Measurements from ENCODE around the gene C9orf50. TPM values are rescaled to one million over a fixed set of nuclear protein-coding genes. Genes with fewer than 3 reads are reported as not detected.

Gene C9orf50
- total RNA-seq, 1 experiment from 2014 or later, result not detected

DNA sequence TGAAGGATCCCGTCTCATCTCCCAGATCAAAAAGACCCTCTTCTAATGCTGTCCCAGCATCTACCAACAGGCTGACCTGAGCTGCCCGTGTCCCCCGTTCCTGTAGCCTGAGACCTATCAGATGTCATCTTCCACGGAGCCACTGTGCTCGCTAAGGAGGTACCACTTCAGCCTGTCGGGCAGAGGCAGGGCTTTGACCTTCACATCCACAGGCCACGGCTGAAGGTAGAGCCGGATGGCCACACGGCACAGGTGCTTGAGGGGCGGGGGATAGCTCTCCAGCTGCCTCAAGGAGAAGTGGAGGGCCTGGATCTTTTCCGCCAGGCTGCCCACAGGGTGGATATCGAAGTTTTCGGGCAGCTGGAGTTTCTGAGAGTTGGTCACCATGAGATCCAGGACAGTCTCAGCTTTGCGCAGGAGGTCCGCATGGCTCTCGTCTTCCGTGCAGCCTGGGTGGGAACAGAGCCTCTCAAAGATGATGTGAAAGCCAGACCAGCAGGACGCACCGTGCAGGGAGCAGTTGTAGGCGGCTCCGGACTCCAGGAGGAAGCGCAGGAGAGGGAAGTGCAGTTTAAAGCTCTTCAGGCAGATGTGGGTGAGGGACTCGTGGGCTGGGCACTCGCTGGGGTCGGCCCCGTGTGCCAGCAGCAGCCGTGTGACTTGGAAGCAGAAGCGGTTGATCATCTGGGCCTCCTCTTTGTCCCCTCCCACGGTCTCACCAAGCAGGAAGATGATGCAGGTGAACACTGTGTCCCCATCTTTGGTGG lies 17.0 kb upstream of the C9orf50 start:
- TF ChIP-seq CTCF (conservative IDR thresholded peaks at IDR 0.05), result no peak
- Histone ChIP-seq H3K79me1 (ENCODE audit: insufficient read depth, low read depth, low read length, poor library complexity, severe bottlenecking) (peaks cover 11% of the 10 kb centered on the region), H3K4me1 (ENCODE audit: insufficient read depth, low read length) (no peaks in the 10 kb centered on the region), H4K5ac (ENCODE audit: insufficient read length, low read depth, low read length) (no peak overlapping the region), H3K18ac (ENCODE audit: insufficient read length, low read depth, low read length) (no peak overlapping the region), H3K23ac (ENCODE audit: insufficient read length, low read depth, low read length) (no peak overlapping the region), H3K79me2 (ENCODE audit: insufficient read depth, low read length) (peaks cover 7% of the 10 kb centered on the region; the same call in 1 of the 2 replicates), H2BK120ac (ENCODE audit: low read depth, low read length, poor library complexity, severe bottlenecking) (no peak overlapping the region), H2BK12ac (ENCODE audit: insufficient read length, low read depth, low read length) (no peak overlapping the region), H3K14ac (ENCODE audit: insufficient read depth, low read length) (no peak overlapping the region), H4K91ac (ENCODE audit: insufficient read length, low read depth, low read length) (no peak overlapping the region), H2BK15ac (ENCODE audit: low read depth, low read length) (no peak overlapping the region), H2AK5ac (ENCODE audit: insufficient read length, low read length) (no peak overlapping the region), H3K9ac (ENCODE audit: extremely low read depth, insufficient read length, low read length) (no peak overlapping the region), H3T11ph (ENCODE audit: low read length) (no peak overlapping the region), H3K23me2 (ENCODE audit: insufficient read length, low read depth, low read length, poor library complexity, severe bottlenecking) (peaks cover 12% of the 10 kb centered on the region), H3K27ac (ENCODE audit: insufficient read length, low read depth, low read length) (no peak overlapping the region), H3K4me2 (ENCODE audit: insufficient read depth, insufficient read length, low read length) (no peak overlapping the region), H3K4ac (ENCODE audit: low read depth, low read length) (no peak overlapping the region), H2BK20ac (ENCODE audit: low read depth, low read length, poor library complexity, severe bottlenecking) (no peak overlapping the region), H3K56ac (ENCODE audit: insufficient read length, low read depth, low read length) (no peak overlapping the region), H2AFZ (ENCODE audit: low read length) (no peak overlapping the region), H3K27me3 (ENCODE audit: insufficient read depth, low read length) (no peaks in the 10 kb centered on the region), H4K8ac (replicated peaks; ENCODE audit: insufficient read length, low read depth, low read length) (no peak overlapping the region), H4K20me1 (ENCODE audit: control insufficient read depth, insufficient read depth, insufficient read length) (no peaks in the 10 kb centered on the region), H3K9me3 (ENCODE audit: control insufficient read depth, low read depth, low read length) (no peaks in the 10 kb centered on the region), H2BK5ac (ENCODE audit: insufficient read length, low read length) (no peak overlapping the region)
- Mint-ChIP-seq H3K4me3 (no peak overlapping the region; a peak in 1 of 5 replicates), H3K9me3 (no peaks in the 10 kb centered on the region; a peak in 1 of 5 replicates), H3K4me1 (peaks cover 7 to 17% of the 10 kb centered on the region in 2 experiments), H3K27ac (peak overlapping the region in 2 of 3 experiments; percentile 29 to 65; a peak in 4 of 7 replicates), H3K27me3 (ENCODE audit: low read depth) (peaks cover 2% of the 10 kb centered on the region), H3K36me3 (ENCODE audit: insufficient read depth in 1 of 3, low read depth in 3 of 3) (peaks cover 24 to 50% (median 46%) of the 10 kb centered on the region in 3 experiments)
- DNase-seq, result no peak
- no CpG with 5 or more reads among the region's 29 CpGs for WGBS (ENCODE audit: extremely low coverage, insufficient read length, low lambda C conversion rate)

Data from H9 (cell line).